KMS-11 (cell line): Measurements from ENCODE around the gene FSD2.

Experiments
- H2AFZ ChIP-seq: fragments of 200-600 bp; sonication (generic); 2 replicates; pipeline ENCODE4 v1.6.1; 2016; ENCODE audit warnings: antibody characterized with exemption, mixed run types, low read depth
- H3K27ac ChIP-seq: fragments of 200-600 bp; sonication (generic); 2 replicates; pipeline ENCODE4 v1.6.1; 2016; ENCODE audit warnings: mild to moderate bottlenecking, mixed run types
- H3K27me3 ChIP-seq: fragments of 200-600 bp; sonication (generic); 2 replicates; pipeline ENCODE4 v1.6.1; 2017; ENCODE audit warnings: mild to moderate bottlenecking, low read depth, mixed run types, moderate library complexity; ENCODE audit not compliant: insufficient read depth
- H3K36me3 ChIP-seq: fragments of 200-600 bp; sonication (generic); 2 replicates; pipeline ENCODE4 v1.6.1; 2017; ENCODE audit warnings: mild to moderate bottlenecking, mixed run types; ENCODE audit not compliant: insufficient read depth
- H3K4me1 ChIP-seq: fragments of 200-600 bp; sonication (generic); 2 replicates; pipeline ENCODE4 v1.6.1; 2016; ENCODE audit warnings: mild to moderate bottlenecking, low read depth, mixed run types; ENCODE audit not compliant: poor library complexity, severe bottlenecking
- H3K4me2 ChIP-seq: fragments of 200-600 bp; sonication (generic); 2 replicates; pipeline ENCODE4 v1.7.0; 2016; ENCODE audit warnings: mild to moderate bottlenecking, mixed run types
- H3K4me3 ChIP-seq: fragments of 200-600 bp; sonication (generic); IDR thresholded peaks from 2 replicates; pipeline ENCODE4 v1.6.1; 2017; ENCODE audit warnings: low read depth, low read length, mixed read lengths; ENCODE audit not compliant: insufficient read depth
- H3K79me2 ChIP-seq: fragments of 200-600 bp; sonication (generic); 2 replicates; pipeline ENCODE4 v1.6.1; 2016; ENCODE audit warnings: low read depth, mixed run types; ENCODE audit not compliant: insufficient read depth
- H3K9ac ChIP-seq: fragments of 200-600 bp; sonication (generic); 2 replicates; pipeline ENCODE4 v1.6.1; 2016; ENCODE audit warnings: mild to moderate bottlenecking, mixed run types
- H4K20me1 ChIP-seq: fragments of 200-600 bp; sonication (generic); 2 replicates; pipeline ENCODE4 v1.6.1; 2016; ENCODE audit warnings: mild to moderate bottlenecking, mixed run types; ENCODE audit not compliant: insufficient read depth
- TF ChIP-seq, protein P1 (sequence below): fragments of 200-600 bp; sonication (generic); conservative IDR thresholded peaks from 2 replicates; pipeline ENCODE4 v1.6.1; 2017; ENCODE audit warnings: low read depth, mild to moderate bottlenecking, antibody characterized with exemption, low read length, moderate library complexity, mixed read lengths

Gene FSD2

GRCh38 chr15:82802497-82802896 lies 3.4 kb downstream of the FSD2 start:
- no peaks in the 10 kb centered on the region for H3K27me3 ChIP-seq
- H3K4me1 ChIP-seq, result peaks cover 33% of the 10 kb centered on the region
- H4K20me1 ChIP-seq, result no peaks in the 10 kb centered on the region
- H3K9ac ChIP-seq, result no peak overlapping the region
- no peak overlapping the region for H3K4me2 ChIP-seq
- no peaks in the 10 kb centered on the region for H3K79me2 ChIP-seq
- TF ChIP-seq, protein P1, sequence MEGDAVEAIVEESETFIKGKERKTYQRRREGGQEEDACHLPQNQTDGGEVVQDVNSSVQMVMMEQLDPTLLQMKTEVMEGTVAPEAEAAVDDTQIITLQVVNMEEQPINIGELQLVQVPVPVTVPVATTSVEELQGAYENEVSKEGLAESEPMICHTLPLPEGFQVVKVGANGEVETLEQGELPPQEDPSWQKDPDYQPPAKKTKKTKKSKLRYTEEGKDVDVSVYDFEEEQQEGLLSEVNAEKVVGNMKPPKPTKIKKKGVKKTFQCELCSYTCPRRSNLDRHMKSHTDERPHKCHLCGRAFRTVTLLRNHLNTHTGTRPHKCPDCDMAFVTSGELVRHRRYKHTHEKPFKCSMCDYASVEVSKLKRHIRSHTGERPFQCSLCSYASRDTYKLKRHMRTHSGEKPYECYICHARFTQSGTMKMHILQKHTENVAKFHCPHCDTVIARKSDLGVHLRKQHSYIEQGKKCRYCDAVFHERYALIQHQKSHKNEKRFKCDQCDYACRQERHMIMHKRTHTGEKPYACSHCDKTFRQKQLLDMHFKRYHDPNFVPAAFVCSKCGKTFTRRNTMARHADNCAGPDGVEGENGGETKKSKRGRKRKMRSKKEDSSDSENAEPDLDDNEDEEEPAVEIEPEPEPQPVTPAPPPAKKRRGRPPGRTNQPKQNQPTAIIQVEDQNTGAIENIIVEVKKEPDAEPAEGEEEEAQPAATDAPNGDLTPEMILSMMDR, result no peak
- H3K4me3 ChIP-seq, result no peak overlapping the region
- no peak overlapping the region for H2AFZ ChIP-seq
- H3K27ac ChIP-seq, result no peak overlapping the region
- no peaks in the 10 kb centered on the region for H3K36me3 ChIP-seq

DNA sequence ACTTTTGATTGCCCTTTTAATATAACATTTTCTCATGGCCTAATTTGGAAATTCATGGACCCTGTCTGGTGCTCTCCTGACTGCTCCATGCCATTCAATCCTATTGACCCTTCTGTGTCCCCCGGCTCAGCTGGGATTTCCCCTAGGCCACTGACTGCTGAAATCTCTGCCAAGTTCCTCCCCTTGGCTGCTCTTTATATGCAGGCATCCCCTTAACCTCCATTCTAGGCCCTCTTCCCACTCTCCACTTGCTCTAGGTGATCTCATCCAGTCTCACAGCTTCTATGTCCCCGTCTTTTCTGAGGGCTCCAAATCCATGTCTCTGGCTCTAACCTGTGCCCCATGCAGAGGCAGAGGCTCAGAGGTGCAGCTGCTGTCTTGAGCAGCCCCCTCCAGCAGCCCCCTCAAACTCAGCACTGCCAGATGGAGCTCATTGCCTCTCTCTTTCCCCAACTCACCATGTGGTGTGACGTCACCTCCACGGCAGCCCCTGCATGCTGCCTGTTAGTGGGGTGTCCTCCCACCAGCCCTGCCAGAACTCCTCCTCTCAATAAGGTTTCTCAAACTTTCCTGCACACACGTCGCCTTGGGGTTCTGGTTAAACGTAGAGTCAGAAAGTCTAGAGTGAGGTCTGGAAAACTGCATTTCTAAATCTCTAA lies 6.6 kb downstream of the FSD2 start:
- no peak overlapping the region for H2AFZ ChIP-seq
- no peaks in the 10 kb centered on the region for H3K27me3 ChIP-seq
- no peaks in the 10 kb centered on the region for H3K79me2 ChIP-seq
- H3K27ac ChIP-seq, result no peak overlapping the region
- no peak overlapping the region for H3K4me3 ChIP-seq
- H3K36me3 ChIP-seq, result no peaks in the 10 kb centered on the region
- H3K9ac ChIP-seq, result no peak overlapping the region
- no peaks in the 10 kb centered on the region for H4K20me1 ChIP-seq
- H3K4me2 ChIP-seq, result no peak overlapping the region
- H3K4me1 ChIP-seq, result peaks cover 5% of the 10 kb centered on the region
- TF ChIP-seq, protein P1, result no peak

DNA sequence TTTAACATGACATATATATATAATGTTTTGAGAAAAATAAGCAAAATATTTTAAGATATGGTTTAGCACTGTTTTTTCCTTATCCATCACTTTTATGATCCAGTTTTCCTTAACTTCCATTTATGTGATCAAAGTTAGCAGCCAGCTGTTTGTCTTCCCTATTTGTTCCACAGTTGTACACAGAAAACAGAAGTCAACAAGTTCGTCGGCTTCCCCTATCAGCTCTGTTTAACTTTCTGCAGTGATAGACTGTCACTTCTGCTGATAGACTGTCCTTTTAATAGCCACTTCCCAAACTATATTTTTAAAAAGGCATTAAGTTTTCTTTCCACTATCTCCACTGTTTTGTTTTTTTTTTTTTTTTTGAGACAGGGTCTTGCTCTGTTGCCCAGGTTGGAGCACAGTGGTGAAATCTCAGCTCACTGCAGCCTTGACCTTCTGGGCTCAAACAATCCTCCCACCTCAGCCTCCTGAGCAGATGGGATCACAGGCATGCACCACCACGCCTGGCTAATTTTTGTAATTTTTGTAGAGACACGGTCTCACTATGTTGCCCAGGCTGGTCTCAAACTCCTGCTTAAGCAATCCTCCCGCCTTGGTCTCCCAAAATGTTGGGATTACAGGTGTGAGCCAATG lies 7.2 kb downstream of the FSD2 start:
- Histone ChIP-seq H3K9ac (no peak overlapping the region), H3K79me2 (no peaks in the 10 kb centered on the region), H4K20me1 (no peaks in the 10 kb centered on the region), H3K4me1 (no peaks in the 10 kb centered on the region), H3K27ac (no peak overlapping the region), H3K27me3 (no peaks in the 10 kb centered on the region), H3K36me3 (no peaks in the 10 kb centered on the region), H2AFZ (no peak overlapping the region), H3K4me3 (no peak overlapping the region), H3K4me2 (no peak overlapping the region)
- TF ChIP-seq, protein P1, result no peak

- Histone ChIP-seq H3K79me2 (no peaks in the 10 kb centered on the region), H3K36me3 (no peaks in the 10 kb centered on the region)
- TF ChIP-seq, protein P1, result no peak
Measured at GRCh38 chr15:82798104-82798503, 7.8 kb downstream of the FSD2 start.

More at GRCh38 chr15:82798104-82798503, 7.8 kb downstream of the FSD2 start:
- Histone ChIP-seq H2AFZ (no peak overlapping the region), H3K4me1 (no peaks in the 10 kb centered on the region), H3K27me3 (no peaks in the 10 kb centered on the region), H3K4me3 (no peak overlapping the region), H3K4me2 (no peak overlapping the region), H3K9ac (no peak overlapping the region), H3K27ac (no peak overlapping the region), H4K20me1 (no peaks in the 10 kb centered on the region)
